HAP-1 (cell line): ENCODE data around the gene HELZ2.

Experiments
- DNase-seq, 2 experiments: peaks; one replicate each; pipeline ENCODE4 v3.0.0-alpha.2; 2016 to 2020; ENCODE audit warnings: low spot score in 2 of 2
- H3K27me3 ChIP-seq: fragments of 250-450 bp; sonication (Bioruptor Pico); 2 replicates; pipeline ENCODE4 v1.5.1; 2020; ENCODE audit warnings: low read depth, mild to moderate bottlenecking, moderate library complexity
- H3K36me3 ChIP-seq: fragments of 250-450 bp; sonication (Bioruptor Pico); replicated peaks from 2 replicates; pipeline ENCODE4 v1.5.1; 2020; ENCODE audit warnings: mild to moderate bottlenecking
- H3K4me1 ChIP-seq: fragments of 250-450 bp; sonication (Bioruptor Pico); 2 replicates; pipeline ENCODE4 v1.5.1; 2020; ENCODE audit warnings: mild to moderate bottlenecking
- H3K4me3 ChIP-seq: fragments of 250-450 bp; sonication (Bioruptor Pico); 2 replicates; pipeline ENCODE4 v1.5.1; 2020; ENCODE audit warnings: mild to moderate bottlenecking, moderate library complexity
- H3K9me3 ChIP-seq: fragments of 250-450 bp; sonication (Bioruptor Pico); 2 replicates; pipeline ENCODE4 v1.5.1; 2020; ENCODE audit warnings: mild to moderate bottlenecking, moderate library complexity
- in situ Hi-C: fragments of 300-500 bp; cut with MboI; formaldehyde crosslinking; loops from 3 replicates; pipeline ENCODE4 v1.14.3; 2020; ENCODE audit warnings: low sequenced_read_pairs, inconsistent platforms, mixed read lengths

The HELZ2 gene

GRCh38 chr20:63568170-63568981, 5.7 kb downstream of the HELZ2 start:
- Histone ChIP-seq H3K27me3 (no peaks in the 10 kb centered on the region), H3K4me1 (no peaks in the 10 kb centered on the region), H3K36me3 (no peaks in the 10 kb centered on the region), H3K9me3 (no peaks in the 10 kb centered on the region), H3K4me3 (no peak overlapping the region)
- no peak for DNase-seq
- in situ Hi-C loops: no loop called here

- H3K27me3 ChIP-seq: no peaks in the 10 kb centered on the region
- no peaks in the 10 kb centered on the region for H3K9me3 ChIP-seq
- no peak overlapping the region for H3K4me3 ChIP-seq
- H3K36me3 ChIP-seq: no peaks in the 10 kb centered on the region
- DNase-seq: no peak
- in situ Hi-C loops: no loop called here
- H3K4me1 ChIP-seq: no peaks in the 10 kb centered on the region
Measured at GRCh38 chr20:63567386-63568169, 6.5 kb downstream of the HELZ2 start.

GRCh38 chr20:63567136-63567385, 7.0 kb downstream of the HELZ2 start:
- in situ Hi-C loops: no loop called here
- Histone ChIP-seq H3K4me3 (no peak overlapping the region), H3K9me3 (no peaks in the 10 kb centered on the region), H3K4me1 (no peaks in the 10 kb centered on the region), H3K36me3 (no peaks in the 10 kb centered on the region), H3K27me3 (no peaks in the 10 kb centered on the region)
- no peak for DNase-seq

DNA sequence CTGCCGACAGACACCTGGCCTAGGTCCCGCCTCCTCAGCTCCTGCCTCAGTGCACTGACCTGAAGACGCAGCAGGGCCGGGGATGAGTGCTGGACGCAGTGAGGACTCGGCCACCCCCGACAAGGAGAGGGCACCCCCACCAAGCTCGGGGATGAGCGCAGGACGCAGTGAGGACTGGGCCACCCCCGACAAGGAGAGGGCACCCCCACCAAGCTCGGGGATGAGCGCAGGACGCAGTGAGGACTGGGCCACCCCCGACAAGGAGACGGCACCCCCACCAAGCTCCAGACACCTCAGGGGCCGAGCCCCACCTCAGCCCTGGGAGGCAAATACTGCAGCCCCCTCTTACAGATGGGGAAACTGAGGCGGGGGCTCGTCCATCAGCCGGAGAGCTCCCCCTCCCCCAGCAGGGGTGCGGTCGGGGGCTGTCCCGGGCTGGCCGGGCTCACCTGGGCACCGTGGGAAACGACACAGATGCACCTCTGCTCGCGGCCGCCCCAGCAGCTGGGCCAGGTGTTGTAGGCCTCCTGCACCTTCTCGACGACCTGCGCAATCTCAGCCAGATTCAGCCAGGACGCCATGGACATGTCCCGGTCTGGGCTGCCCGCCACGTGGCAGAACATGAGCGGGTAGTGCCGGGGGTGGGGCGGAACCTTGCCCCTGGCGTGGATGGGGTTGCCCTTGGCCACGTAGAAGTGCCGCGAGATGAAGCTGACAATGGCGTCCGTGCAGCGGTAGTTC, 7.5 kb downstream of the HELZ2 start:
- Histone ChIP-seq H3K9me3 (no peaks in the 10 kb centered on the region), H3K4me1 (no peaks in the 10 kb centered on the region), H3K27me3 (no peaks in the 10 kb centered on the region), H3K36me3 (no peaks in the 10 kb centered on the region), H3K4me3 (no peak overlapping the region)
- in situ Hi-C loops: no loop called here
- DNase-seq: no peak

DNA sequence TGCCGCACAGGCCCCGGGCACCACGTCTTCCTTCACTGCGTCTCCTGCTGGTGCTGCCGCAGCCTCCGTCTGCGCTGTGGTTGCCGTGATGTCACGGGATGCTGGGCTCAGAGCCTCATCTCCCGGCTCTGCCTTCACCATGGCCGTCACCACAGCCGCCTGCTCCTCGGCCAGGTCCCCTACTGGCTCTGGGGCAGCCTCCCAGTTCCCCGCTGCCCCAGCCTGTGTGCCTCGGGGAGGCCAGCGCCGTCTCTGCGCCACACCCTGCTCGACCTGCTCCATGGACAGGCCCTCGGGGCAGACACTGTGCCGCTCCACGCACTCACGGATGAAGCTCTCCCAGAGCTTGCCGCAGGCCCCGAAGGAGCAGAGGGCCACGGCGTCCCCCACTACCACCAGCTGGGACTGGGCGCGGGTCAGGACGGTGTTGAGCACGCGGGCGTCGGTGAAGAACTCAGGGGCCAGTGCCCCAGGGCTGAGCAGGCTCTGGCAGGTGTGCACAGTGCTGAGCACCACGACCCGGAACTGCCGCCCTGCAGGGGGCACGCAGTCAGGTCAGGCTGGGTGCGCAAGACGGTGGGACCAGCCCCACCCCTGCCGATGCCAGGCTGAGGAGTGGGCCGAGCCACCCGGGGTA, 8.2 kb downstream of the HELZ2 start:
- H3K4me3 ChIP-seq: no peak overlapping the region
- in situ Hi-C loops: no loop called here
- DNase-seq: no peak
- H3K9me3 ChIP-seq: no peaks in the 10 kb centered on the region
- H3K27me3 ChIP-seq: no peaks in the 10 kb centered on the region
- no peaks in the 10 kb centered on the region for H3K4me1 ChIP-seq
- no peaks in the 10 kb centered on the region for H3K36me3 ChIP-seq

- no peaks in the 10 kb centered on the region for H3K4me1 ChIP-seq
- H3K9me3 ChIP-seq: no peaks in the 10 kb centered on the region
- in situ Hi-C loops: no loop called here
- no peak overlapping the region for H3K4me3 ChIP-seq
- no peak for DNase-seq
- H3K36me3 ChIP-seq: no peaks in the 10 kb centered on the region
- H3K27me3 ChIP-seq: no peaks in the 10 kb centered on the region
Measured at GRCh38 chr20:63565021-63565698, 8.9 kb downstream of the HELZ2 start.

DNA sequence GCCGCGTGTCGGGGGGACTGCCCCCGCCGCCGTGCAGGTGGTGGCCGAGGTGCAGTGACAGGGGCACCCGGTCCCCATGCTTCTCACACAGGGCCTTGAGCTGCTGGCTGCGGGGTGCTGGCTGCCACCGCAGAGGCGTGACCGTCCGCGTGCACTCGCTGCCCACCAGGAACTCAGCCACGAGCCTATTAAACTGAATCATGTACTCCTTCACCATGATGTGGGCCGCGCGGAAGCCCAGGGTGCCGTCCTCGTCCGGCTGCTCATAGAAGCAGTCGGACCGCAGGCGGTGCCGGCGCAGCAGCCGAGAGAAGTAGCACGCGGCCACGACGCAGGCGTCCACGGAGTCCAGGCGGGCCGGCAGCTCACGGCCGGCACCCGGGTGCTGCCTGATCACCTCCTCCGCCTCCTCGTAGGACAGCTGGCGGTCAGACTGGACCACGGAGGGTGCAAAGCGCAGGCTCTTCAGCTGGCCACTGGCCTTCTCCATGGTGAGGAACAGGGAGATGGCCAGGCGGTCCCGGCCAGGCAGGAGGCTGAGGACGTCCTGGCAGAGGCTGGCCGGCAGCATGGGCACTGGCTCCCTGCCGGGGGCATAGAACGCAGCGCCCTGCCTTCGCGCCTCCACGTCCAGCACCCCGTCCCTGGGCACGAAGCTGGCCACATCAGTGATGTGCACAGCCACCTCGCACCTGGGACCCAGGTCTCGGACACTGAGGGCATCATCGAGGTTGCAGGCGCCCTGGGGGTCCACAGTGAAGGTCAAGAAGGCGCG, 9.8 kb downstream of the HELZ2 start:
- no peak for DNase-seq
- Histone ChIP-seq H3K4me3 (no peak overlapping the region), H3K4me1 (no peaks in the 10 kb centered on the region), H3K9me3 (no peaks in the 10 kb centered on the region), H3K36me3 (no peaks in the 10 kb centered on the region), H3K27me3 (no peaks in the 10 kb centered on the region)
- in situ Hi-C loops: no loop called here

DNA sequence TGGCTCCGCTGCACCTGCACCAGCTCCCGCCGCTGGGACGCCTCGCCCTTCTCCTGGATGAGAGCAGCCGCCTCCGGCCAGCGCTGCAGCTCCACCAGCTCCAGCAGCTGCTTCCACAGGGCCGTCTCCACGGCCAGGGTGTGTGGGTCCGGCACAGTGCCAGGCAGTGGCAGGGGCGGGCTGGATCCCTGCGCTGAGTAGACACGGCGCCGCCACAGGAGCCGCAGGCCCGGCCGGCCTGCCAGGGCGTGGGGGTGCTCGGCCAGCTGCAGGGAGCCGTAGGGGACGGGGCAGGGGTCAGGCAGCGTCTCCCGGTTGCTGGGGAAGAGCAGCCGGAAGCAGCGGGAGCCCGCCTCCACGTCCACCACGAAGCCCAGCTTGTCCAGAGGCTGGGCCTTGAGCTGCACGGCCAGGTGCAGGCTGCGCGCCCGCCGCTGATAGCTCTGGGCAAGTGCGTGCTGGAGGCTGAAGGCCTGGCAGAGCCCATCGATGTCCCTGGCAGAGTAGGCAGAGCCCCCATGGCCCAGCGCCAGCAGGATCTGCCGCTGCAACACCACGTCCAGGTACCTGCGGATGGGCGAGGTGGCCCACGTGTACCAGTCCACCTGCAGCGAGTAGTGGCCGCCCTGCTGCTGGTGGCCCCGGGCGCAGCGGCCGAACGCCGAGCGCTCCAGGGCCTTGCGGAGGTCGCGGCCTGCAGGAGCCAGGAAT, 10.7 kb downstream of the HELZ2 start:
- DNase-seq: no peak
- Histone ChIP-seq H3K9me3 (no peaks in the 10 kb centered on the region), H3K27me3 (no peaks in the 10 kb centered on the region), H3K36me3 (no peaks in the 10 kb centered on the region), H3K4me3 (no peak overlapping the region), H3K4me1 (no peaks in the 10 kb centered on the region)
- in situ Hi-C loops: no loop called here

DNA sequence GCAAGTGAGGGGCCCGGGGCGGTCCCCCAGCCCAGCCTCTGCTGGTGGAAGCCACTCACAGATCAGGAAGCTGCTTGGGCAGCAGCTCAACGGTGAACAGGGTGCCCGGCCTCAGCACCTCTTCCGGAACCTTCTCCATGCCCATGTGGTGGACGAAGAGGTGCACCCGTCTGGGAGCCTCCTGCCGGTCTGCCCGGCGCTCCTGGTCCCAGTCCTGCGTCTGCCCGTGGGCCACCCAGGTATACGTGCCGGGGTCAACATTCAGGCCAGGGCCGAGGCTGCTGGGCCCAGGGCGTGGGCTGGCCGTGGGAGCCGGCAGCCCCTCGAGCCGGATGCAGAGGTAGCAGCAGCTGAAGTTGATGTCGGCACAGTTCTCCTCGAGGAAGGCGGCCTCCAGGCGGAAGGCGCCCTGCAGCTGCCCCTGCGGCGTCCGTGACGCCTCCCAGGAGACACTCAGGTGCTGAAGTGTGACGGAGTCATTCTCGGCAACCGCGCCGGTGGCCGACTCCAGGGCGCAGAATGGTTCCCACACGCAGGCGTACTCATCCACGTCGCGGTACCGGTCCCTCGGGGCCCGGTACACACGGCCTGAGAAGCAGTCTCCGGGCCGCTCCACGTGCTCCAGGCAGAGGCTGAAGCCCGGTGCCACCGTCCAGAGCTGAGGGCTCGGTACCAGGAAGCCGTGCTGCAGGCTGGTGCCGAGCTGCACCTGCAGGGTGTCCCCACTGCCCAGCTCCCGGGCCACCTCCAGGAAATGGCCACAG, 11.4 kb downstream of the HELZ2 start:
- H3K36me3 ChIP-seq: no peaks in the 10 kb centered on the region

DNA sequence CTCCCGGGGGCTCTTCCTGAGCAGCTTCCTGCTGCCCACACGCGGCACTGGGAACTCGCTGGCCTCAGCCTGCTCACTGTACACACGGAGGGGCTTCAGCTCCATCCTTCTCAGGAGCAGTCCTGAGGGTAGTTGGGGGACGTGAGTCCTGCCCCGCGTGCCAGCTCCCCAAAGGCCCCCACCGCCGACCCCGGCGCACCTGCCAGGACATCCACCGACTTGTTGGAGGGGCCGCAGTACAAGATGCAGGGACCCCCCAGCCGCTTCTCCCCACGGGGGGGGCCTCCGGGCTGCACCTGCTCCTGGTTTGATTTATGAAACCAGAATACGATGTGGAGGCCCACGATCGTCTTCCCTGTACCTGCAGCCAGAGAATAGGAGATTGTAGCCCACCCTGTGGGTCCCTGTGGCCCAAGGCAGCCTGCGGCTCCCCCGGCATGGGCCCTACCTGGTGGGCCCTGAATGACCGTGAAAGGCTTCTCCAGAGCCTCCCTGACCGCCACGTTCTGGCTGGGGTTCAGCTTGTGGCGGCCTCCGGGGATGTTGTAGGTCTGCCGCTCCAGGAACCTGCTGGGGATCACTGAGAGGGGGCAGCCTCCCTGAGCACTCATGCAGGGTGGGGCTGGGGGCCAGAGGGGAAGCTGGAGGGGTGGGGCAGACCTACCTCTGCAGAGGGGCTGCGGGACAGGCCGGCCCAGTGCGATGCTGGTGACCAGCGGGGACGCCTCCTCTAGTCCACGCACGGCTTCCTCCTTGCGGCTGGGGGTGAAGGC, 12.2 kb downstream of the HELZ2 start:
- Histone ChIP-seq H3K36me3 (no peaks in the 10 kb centered on the region), H3K9me3 (no peaks in the 10 kb centered on the region), H3K4me3 (no peak overlapping the region), H3K4me1 (no peaks in the 10 kb centered on the region), H3K27me3 (no peaks in the 10 kb centered on the region)
- DNase-seq: no peak
- in situ Hi-C loops: no loop called here

More for the DNA sequence above, 11.4 kb downstream of the HELZ2 start:
- no peaks in the 10 kb centered on the region for H3K4me1 ChIP-seq
- H3K27me3 ChIP-seq: no peaks in the 10 kb centered on the region
- DNase-seq: no peak
- H3K4me3 ChIP-seq: no peak overlapping the region
- in situ Hi-C loops: no loop called here
- H3K9me3 ChIP-seq: no peaks in the 10 kb centered on the region

- in situ Hi-C loops: no loop called here
Measured at GRCh38 chr20:63560856-63561609, 13.0 kb downstream of the HELZ2 start.

More at GRCh38 chr20:63560856-63561609, 13.0 kb downstream of the HELZ2 start:
- no peaks in the 10 kb centered on the region for H3K4me1 ChIP-seq
- no peaks in the 10 kb centered on the region for H3K36me3 ChIP-seq
- H3K9me3 ChIP-seq: no peaks in the 10 kb centered on the region
- H3K27me3 ChIP-seq: no peaks in the 10 kb centered on the region
- no peak overlapping the region for H3K4me3 ChIP-seq
- no peak for DNase-seq
